NCI-H446 (cell line): Measurements from ENCODE around the gene ANKRD13B.

Source experiments
- DNase-seq, 2 experiments: peaks; one replicate each; lab custom pipeline; 2025; lab: John Stamatoyannopoulos, UW

ANKRD13B gene

DNA sequence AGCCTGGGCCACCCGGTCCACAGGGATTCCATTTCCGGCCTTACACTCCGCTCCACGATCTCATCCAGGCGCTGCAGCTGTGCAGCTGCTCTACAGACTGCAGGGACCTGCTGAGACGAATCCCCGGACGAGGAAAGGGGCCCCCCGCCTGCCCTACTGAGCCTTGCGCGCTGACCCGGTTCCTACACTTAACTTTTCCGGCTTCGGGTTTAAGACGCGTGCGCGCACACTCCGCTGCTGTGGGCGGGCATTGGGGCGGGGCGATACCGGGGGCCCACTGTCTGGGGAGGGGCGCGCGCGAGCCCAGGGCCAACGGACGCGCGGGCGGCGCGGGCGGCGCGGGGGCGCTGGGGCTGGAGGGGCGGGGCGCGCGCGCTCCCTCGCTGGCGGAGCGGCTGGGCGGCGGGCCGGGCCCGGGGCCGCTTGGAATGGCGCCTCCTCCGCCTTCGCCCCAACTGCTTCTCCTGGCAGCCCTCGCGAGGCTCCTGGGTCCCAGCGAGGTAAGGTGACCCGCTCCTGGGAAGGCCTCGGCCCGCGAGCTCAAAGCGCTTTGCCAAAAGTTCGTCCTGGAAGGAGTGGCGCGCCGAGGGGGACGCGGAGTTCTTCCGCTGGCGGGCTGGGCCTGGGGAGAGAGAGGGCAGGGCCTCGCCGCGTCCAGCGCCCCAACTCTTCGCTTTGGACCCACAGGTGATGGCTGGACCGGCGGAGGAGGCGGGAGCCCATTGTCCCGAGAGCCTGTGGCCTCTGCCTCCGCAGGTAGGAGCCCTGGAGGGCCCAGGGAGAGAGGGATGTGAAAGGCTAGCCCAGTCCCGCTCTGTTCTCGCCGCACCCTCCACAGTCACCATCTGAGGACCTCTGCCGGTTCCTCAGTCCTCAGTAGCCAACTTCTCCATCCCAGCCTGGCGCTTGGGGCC lies 24.3 kb upstream of the ANKRD13B start, which contains the start of gene TP53I13:
Gene TP53I13, plus strand, starts transcription at position 371 of the 914 bp plus-strand sequence. Its CDS starts 58 bp downstream, at position 429.
- DNase-seq: peak; percentile 26 to 84

DNA sequence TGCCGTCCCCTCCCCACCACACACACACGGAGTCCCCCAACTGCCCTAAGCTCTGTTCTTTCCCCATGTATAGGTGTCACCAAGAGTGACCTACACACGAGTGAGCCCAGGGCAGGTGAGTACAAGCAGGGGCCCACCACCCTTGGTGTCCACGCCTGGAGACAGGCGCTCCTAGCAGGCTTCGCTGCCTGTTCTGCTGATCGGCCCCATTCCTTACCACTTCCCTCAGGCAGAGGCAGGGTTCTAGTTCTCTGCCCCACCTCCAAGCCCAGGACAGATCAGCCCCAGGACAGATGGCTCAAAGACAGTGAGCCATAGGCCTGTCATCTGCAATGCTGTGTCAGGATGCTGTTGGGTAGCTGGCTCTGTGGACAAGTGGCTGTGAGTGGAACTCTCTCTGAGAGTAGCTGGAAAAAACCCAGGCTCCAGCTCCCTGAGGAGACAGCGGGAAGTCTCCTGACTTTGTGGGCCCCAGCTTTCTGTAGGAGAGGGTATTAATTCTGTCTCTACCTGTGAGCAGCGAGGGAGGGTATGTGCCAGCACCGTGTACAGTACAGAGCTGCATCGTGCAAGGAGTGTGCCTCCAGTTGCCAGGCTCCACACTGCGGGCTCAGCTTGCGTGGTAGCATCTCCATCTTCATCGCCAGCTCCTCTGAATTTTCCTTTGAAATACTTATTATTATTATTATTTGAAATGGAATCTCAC lies 23.5 kb upstream of the ANKRD13B start:
- no peak for DNase-seq

DNA sequence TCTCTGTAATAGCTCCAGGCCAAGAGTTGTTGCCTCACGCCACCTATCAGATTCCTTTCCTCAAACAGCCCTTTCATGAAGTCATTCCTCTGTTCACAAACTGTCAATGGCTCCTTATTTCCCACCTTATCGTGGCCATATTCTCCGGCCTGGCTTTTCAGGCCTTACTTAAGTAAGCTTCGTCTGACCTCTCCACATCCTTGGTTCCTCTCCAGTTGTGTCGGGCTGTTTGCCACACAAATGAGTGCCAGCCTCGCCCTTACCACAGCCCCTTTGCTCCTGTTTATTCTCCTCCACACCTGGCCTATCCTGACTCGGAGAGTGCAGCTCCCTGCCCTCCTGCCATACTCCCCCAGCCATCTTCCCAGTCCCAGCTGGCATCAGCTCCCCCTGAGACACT lies 22.4 kb upstream of the ANKRD13B start:
- DNase-seq: no peak

DNA sequence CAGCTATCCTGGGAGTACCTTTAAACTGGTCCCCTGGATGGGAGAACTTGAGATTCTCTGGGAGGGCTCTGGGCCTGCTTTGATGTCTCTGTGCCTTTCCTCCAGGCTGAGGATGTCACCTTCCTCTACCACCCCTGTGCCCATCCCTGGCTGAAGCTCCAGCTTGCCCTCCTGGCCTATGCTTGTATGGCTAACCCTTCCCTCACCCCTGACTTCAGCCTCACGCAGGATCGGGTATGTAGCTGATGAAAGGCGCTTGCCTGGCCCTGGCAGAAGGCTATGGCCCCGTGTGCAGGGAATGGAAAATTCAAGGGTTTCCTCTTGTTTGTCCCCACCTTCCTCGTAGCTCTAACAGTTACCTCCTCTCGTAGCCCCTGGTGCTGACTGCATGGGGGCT lies 21.4 kb upstream of the ANKRD13B start:
- DNase-seq: no peak

DNA sequence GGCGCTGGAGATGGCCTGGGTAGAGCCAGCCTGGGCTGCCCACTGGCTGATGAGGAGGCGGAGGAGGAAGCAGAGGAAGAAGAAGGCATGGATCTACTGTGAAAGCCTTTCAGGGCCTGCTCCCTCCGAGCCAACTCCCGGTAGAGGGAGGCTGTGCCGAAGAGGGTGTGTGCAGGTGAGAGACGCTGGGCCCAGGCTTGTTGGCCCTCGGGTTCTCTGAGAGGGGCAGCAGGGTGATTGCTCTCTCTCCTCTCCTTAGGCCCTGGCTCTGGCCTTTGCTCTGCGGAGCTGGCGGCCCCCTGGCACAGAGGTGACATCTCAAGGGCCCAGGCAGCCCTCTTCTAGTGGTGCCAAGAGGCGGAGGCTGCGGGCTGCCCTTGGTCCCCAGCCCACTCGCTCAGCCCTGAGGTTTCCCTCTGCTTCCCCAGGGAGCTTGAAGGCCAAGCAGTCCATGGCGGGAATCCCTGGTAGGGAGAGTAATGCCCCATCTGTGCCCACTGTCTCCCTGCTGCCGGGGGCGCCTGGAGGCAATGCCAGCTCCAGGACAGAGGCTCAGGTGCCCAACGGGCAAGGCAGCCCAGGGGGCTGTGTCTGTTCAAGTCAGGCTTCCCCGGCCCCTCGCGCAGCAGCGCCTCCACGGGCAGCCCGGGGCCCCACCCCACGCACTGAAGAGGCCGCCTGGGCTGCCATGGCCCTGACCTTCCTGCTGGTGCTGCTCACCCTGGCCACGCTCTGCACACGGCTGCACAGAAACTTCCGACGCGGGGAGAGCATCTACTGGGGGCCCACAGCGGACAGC lies 20.9 kb upstream of the ANKRD13B start:
- DNase-seq: no peak

DNA sequence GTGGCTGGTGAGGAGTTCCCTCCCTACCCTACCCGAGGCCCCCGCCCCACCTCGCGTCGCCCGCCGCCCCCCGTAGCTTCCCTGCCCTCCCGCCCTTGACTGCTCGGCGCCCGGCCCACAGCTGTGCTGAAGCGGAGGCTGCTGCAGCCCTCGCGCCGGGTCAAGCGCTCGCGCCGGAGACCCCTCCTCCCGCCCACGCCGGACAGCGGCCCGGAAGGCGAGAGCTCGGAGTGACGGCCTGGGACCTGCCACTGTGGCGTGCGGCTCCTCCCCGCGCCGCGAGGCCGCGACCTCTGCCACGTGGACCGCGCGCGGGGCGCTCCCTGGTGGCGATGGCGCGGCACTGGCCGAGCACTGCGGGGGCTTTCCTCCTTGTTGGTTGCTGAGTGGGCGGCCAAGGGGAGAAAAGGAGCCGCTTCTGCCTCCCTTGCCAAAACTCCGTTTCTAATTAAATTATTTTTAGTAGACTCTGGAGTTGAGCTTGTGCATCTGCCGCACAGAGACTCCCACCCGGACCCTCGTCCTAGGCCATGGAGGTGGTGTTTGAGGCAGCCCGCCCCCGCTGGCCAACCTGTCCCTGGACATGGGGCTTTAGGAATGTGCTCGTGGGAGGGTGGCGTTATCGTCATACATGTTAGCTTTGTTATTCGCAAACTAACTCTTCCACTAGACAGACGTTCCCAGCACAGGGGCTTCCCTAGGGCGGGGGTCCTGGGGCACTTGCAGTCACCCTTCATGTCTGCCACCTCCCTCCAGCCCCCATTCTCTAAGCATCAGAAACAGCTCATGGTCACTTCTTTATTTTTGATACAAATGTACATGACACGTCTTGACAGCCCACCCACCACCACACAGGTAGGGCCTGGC lies 20.0 kb upstream of the ANKRD13B start:
- no peak for DNase-seq

DNA sequence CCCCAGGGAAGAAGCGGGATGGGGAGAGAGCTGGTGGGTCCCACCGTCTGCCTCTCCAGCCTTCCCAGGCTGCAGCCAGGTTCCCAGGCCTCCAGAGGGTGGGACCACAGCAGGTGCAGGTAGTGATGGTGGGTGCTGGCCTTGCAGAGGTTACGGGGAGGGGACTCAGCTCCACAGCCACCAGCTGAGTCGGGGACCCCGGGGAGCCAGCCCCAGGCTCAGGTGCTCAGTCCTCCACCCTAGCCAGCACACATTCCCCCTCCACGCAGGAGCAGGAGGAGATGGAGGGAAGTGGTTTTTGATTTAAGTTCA lies 19.4 kb upstream of the ANKRD13B start:
- no peak for DNase-seq

DNA sequence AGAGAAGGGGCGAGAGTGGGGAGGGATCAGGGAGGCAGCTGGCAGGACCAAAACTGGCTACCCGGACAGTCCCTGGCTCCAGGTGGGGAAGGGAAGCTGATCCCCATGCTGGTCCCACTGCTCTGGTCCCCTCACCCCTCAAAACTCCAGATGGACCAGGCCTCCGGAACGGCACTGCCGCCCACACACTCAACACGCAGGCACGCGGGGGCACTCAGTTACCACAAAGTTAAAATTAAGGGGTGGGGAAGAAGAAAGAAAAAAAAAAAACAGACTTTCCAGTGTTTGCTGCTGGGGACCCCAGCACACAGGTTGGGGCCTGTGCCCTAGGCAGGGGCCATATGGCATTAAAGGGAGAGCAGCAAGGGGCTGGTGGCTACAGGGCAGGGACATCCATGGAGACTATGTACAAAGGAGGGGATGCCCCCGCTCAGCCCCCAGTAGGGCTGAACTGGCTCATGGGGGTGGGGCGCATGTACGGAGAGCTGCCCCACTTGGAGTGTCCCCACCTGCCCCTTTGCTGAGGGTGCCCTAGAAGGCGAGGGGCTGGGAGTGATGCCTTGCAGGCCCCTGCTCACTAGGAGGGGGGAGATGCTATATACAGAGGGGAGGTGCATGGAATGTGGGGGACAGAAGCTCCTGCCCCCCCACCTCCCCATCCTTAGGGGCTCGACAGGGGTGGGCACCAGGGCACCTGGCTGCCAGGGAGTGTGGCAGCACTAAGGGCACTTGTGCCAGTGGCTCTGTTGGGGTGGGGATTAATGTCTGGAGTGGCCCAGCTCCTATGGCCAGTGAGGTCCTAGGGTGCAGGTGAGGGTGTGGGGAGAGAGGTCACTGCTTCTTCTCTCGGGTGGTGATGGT lies 18.8 kb upstream of the ANKRD13B start:
- DNase-seq: no peak

DNA sequence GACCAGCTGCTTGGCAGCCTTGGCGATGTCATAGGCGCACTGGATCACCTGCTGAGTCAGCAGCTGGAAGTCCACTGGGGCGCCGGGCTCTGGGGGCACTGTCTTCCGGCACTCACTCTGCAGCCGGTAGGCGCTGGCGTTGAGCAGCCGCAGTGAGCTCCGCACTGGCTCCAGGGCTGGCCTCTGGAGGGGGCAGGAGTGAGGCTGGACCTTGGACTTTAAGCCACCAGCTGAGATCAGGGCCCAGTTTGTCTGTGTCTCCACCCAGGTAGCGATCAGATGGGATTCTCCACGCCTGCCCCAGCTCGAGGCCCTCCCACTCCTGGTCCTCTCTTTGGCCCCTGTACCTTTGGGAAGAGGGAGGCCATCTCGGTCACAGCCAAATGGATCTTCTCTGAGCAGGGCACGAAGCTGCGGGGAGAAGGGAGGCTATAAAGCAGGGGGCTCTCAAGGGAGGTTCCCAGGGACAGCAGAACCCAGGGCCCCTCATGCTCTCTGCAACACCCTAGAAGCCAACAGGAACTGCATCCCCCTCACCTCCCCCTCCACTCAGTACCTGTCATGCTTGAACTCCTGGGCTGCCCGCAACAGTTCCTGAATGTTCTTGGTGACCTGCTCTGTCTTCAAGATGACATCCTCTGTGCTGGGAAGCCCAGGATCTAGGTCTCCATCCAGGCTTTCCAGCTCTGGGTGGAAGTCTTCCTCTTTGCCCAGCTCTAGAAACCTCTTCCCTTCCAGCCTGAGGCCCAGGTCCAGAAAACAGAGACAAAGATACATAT lies 18.0 kb upstream of the ANKRD13B start:
- no peak for DNase-seq

DNA sequence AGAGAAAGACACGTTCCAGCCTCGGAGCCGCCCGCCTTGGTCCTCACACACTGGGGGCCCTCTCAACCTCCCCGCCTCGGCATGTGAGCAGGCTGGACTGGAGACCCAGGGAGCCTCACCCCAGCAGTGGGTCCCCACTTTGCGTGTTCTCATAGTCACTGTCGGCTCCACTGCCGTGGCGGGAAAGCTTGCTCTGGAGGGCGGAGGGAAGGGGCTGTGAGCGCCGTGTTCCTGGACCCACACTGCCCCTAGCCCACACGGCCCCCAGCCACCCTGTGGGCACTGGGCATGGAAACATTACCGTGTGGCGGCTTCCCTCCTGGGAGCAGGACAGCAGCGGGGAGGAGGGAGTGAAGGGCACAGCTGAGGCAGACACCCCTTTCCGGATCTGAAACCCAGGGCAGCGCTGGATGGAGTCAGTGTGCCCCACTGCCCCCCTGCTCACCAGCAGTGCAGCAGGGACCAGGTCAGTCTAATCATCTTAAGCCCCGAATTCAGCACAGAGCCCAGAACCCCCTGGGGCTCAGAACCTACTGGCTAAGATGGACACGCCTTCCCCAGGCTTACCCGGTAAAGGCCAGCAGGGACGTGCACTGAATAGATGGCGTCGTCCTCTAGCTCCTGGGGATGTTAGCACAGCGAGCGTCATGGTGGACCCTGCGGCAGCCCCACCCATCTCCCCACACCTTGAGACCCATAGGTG lies 17.3 kb upstream of the ANKRD13B start:
- DNase-seq: no peak

DNA sequence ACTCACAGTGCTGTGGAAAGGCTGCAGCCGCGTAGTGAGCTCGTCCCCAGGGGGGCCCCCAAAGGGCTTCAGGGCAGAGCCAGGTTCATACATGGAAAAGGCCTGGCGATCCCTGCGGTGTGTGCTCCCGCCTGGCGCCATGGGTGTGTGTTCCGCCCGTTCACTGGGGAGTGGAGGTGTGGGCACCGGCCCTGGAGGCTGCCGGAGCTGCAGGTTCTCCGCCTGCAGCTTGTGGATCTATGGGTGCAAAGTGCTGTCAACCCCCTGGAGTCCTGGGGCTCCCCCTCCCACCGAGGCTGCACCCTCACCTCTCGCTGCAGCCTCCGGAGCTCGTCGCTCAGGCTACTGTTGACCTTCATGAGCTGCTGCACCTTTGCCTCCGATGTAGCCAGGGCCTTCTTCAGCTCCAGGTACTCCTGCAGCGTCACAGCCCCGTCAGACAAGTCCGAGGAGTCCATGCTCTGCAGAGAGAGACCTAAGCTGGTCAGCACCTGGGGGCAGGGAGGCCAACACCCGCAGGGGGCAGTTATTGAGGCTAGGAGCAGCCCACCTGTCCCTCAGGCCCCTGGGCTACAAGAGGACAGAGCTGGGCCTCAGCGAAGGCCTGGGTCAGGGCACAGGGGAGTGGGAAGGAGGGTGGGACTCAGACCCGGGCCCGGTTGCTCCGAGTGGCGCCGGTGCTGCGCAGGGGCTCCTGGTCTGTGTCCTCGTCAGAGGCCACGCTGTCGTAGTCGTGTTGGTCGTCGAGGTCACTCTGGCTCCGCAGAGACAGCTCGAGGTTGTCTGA lies 16.5 kb upstream of the ANKRD13B start:
- no peak for DNase-seq

DNA sequence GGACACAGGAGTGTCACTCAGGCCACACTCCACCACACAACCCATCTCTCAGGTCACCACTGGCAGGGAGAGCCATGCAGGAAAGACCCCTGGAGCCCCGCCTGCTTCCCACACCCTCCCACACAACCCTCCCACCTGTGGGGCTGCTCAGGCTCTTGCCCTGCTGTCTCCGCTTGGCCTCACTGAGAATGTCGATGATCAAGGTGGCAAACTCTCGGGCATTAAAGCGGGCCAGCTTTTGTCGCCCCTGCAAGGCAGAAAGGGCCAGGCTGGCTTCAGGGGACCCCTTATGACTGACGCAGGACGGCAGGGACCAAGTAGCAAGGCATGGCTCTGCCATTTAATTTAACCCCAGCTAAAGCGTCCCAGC lies 15.9 kb upstream of the ANKRD13B start:
- no peak for DNase-seq

DNA sequence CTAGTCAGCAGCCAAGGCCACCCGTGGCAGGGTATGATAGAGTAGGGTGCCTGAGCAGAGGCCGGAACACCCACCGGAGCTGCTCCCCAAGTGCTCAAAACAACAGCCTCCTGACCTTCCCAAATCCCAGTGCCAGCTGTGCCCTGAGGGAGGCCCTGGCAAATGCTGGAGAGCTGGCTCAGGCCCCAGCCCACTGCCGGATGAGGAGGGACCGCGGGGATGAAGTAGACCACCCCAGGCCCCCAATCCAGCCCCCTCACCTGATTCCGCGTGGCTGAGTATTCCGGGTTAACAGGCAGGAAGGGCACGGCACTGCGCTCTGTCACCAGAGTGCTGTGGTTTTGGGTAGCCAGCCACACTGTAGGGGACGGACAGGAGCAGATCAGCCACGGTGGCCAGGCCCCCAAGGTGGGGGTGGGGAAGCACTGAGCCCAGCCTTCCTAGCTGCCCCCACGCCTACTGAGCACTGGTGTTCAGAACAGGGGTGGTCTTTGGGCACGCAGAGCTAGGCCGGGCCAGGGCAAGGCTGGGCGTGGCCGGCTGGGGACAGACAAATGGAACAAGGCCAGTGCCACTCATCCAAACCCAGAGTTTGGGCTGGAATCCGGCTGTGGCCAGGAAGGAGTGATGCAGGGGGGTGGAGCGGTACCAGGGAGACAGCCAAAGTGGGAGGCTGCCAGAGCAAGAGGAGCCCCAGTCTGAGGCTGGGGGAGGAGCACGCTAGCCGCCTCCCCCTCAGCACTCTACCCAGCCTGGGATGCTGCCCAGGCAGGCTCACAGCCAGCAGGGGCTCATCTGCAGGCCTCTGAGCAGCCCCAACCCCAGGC lies 15.3 kb upstream of the ANKRD13B start:
- DNase-seq: no peak

DNA sequence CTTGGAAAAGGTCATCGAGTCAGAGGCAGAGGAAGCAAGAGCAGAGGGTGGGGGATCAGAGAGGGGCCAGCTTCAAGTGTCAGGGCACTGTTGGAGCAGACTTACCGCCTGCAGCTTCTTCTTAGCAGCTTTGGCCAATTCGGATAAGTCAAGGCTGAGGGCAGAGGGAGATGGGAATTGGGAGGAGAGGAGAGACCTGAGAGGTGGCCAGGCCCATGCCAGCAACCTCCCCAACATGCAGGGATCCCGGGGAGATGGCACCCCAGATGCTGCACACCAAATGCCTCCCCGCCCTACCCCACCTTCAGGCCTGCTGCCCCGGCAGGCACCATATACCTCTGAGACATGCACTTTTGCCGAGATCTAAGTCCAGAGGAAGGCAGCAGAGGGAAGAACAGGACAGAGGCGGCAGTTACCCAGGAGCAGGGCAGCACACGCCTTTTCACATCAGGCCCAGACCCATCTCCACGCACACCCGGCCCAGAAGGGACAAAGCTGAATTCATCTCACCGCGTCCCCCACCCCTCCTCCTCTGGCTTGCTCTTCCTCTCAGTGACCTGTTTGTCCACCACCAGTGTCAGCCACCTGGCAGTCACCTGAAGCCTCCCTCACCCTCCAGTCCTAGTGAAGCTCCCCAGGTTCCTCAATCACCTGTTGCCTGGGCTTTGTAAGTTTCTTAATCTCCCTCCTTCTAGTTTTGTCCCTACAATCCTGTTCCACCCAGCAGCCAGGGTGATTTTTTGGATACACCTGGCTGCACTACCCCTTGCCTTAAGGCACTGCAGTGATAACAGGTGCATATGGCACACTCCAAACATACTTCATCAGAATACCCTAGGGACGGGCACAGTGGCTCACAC lies 14.1 kb upstream of the ANKRD13B start:
- no peak for DNase-seq

DNA sequence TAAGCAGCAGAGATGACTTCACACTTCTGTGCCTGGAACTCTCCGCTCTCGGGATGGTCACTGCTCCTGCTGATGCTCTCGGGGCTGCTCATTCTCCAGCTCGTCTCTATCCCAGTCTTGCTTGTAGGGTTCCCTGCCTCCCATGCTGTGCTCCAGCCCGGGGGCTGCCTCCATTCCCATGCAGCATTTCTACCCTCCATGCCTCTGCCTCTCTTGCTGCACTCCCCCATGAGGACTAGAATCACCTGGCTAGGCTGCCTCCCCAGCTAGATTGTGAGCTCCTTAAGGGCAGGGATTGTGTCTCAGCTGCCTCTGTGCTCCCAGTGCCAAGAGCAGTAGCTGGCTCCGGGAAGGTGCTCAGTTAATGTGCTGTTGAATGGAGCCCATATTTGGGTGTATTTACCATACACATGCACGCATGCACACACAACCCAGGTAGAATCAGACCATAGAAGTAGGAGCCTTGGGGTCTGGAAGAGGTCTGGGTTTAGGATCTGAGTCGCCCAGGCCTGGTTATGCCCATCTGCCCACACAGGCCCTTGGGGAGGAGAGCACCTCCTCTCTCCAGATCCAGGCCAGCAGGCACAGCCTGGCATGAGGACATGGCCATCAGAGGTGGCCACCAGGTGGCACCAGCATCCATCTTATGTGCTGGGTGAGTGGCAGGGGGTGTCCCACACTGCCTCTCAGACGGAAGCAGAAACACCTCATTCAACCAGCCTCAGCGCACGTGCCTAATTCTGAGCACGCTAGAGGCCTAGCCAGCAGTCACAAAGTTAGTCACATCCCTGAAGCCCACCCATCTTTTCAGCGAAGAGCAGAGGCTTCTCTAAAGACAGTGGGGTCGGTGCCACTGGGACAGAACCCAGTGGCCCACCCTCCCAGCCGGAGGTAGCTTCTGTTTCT lies 12.8 kb upstream of the ANKRD13B start:
- peak; percentile 50 to 79 for DNase-seq
